ENCODE results near the gene MAP4K4. TPM values are rescaled to one million over a fixed set of nuclear protein-coding genes. Genes with fewer than 3 reads are reported as not detected.

The MAP4K4 gene
- total and polyA plus RNA-seq, 8 donors: 9.7 to 38.7 (median 15.3) TPM

- Histone ChIP-seq H3K4me1 (no peaks in the 10 kb centered on the region), H3K27ac (no peak overlapping the region), H3K9me3 (no peaks in the 10 kb centered on the region), H3K4me3 (no peak overlapping the region), H3K27me3 (no peaks in the 10 kb centered on the region), H3K36me3 (peaks cover 0 to 41% (median 17%) of the 10 kb centered on the region in 3 donors)
- TF ChIP-seq CTCF (IDR thresholded peaks at IDR 0.05): no peak
- ATAC-seq (no peak), FAIRE-seq (no peak), DNase-seq (no peak)
- WGBS, 2 donors: 88 to 91% methylated on average over 3 of the region's 3 CpGs
- intact Hi-C loops (cut with DNase I): no loop called here
Measured at GRCh38 chr2:101873543-101873942, 176.0 kb downstream of the MAP4K4 start.

- no peak overlapping the region for H3K27ac ChIP-seq
- no peaks in the 10 kb centered on the region for H3K27me3 ChIP-seq
- H3K4me1 ChIP-seq: no peaks in the 10 kb centered on the region
- no peak for TF ChIP-seq CTCF (IDR thresholded peaks at IDR 0.05)
- intact Hi-C loops (cut with DNase I): no loop called here
- FAIRE-seq (no peak), DNase-seq (no peak), ATAC-seq (no peak)
- peaks cover 0 to 40% (median 17%) of the 10 kb centered on the region in 3 donors for H3K36me3 ChIP-seq
- H3K9me3 ChIP-seq: no peaks in the 10 kb centered on the region
- H3K4me3 ChIP-seq: no peak overlapping the region
- WGBS, 2 donors: 96 to 99% methylated on average over 3 of the region's 3 CpGs
Measured at GRCh38 chr2:101874069-101874468, 176.6 kb downstream of the MAP4K4 start.

- Histone ChIP-seq H3K27me3 (no peaks in the 10 kb centered on the region), H3K9me3 (no peaks in the 10 kb centered on the region), H3K4me1 (no peaks in the 10 kb centered on the region), H3K36me3 (peaks cover 0 to 30% (median 0%) of the 10 kb centered on the region in 3 donors), H3K4me3 (no peak overlapping the region), H3K27ac (no peak overlapping the region)
- FAIRE-seq (no peak), DNase-seq (no peak), ATAC-seq (no peak)
- intact Hi-C loops (cut with DNase I): no loop called here
- TF ChIP-seq CTCF (IDR thresholded peaks at IDR 0.05): no peak
Measured at GRCh38 chr2:101879466-101879865, 182.0 kb downstream of the MAP4K4 start.

DNA sequence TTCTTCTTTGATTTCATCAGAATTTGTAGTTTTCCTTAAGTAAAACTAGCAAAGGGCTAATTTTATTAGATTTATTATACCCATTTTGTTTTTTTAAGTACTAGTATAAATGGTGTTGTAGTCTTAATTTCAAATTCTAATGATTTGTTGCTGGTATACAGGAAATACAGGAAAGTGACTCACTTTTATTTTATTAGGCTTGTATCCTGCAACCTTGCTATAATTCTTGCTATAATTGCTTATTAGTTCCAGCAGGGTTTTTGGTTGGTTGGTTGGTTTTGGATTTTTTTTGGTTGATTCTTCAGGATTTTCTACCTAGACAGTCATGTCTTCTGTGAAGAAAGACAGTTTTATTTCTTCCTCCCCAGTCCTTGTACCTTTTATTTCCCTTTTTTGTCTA is 183.6 kb downstream of the MAP4K4 start:
- no peak for DNase-seq
- no peak overlapping the region for H3K27ac ChIP-seq
- no peaks in the 10 kb centered on the region for H3K4me1 ChIP-seq
- H3K4me3 ChIP-seq: no peak overlapping the region
- H3K9me3 ChIP-seq: no peaks in the 10 kb centered on the region
- H3K36me3 ChIP-seq: peaks cover 0 to 25% (median 0%) of the 10 kb centered on the region in 3 donors
- intact Hi-C loops (cut with DNase I): no loop called here
- H3K27me3 ChIP-seq: no peaks in the 10 kb centered on the region
- ATAC-seq: no peak
- no peak for FAIRE-seq
- no peak for TF ChIP-seq CTCF (IDR thresholded peaks at IDR 0.05)

DNA sequence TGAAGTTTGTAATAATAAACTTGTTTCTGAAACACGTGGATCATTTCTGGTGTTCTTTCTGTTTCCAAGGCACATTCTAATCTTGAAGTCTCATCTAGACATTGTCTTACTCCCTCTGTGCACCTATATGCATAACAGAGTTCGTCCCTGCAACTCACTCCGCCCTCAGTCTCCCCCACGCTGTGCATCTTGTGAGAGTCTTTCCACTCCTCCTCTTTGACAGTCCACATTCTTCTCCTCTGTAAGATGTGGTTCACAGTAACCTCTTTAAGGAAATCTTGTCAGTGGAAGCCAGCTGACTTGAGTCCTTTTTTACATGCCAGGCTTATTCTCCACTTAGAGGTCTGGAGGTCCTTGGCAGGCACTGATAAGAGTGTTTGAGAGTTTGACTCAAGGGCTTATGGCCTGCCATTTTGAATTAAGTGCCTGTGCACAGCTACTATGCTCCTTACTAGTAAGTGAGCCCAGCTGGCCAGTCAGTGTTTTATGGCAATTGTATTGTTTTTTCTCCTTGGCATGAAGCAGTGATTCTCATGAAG is 185.3 kb downstream of the MAP4K4 start:
- Histone ChIP-seq H3K27ac (no peak overlapping the region), H3K4me3 (no peak overlapping the region), H3K4me1 (no peaks in the 10 kb centered on the region), H3K9me3 (no peaks in the 10 kb centered on the region), H3K27me3 (no peaks in the 10 kb centered on the region), H3K36me3 (peaks cover 0 to 21% (median 0%) of the 10 kb centered on the region in 3 donors)
- TF ChIP-seq CTCF (IDR thresholded peaks at IDR 0.05): no peak
- intact Hi-C loops (cut with DNase I): no loop called here
- WGBS, 2 donors: 90 to 95% methylated on average over 4 of the region's 4 CpGs
- no peak for ATAC-seq
- DNase-seq: no peak
- FAIRE-seq: no peak

All from pancreas (tissue), 10 donors.